GM18870 (cell line): ENCODE data around the gene LAMA5.
"Not testable (repeated sequence)": the region's sequence is repeated elsewhere in the genome, so short reads cannot be mapped to it uniquely, and the experiment has no call there.

Source experiments
- ATAC-seq: cut with Tn5 transposase; IDR thresholded peaks from one replicate; pipeline ENCODE4 v1.9.1; 2021; ENCODE audit warnings: moderate library complexity; ENCODE audit not compliant: unreplicated experiment

LAMA5 gene

DNA sequence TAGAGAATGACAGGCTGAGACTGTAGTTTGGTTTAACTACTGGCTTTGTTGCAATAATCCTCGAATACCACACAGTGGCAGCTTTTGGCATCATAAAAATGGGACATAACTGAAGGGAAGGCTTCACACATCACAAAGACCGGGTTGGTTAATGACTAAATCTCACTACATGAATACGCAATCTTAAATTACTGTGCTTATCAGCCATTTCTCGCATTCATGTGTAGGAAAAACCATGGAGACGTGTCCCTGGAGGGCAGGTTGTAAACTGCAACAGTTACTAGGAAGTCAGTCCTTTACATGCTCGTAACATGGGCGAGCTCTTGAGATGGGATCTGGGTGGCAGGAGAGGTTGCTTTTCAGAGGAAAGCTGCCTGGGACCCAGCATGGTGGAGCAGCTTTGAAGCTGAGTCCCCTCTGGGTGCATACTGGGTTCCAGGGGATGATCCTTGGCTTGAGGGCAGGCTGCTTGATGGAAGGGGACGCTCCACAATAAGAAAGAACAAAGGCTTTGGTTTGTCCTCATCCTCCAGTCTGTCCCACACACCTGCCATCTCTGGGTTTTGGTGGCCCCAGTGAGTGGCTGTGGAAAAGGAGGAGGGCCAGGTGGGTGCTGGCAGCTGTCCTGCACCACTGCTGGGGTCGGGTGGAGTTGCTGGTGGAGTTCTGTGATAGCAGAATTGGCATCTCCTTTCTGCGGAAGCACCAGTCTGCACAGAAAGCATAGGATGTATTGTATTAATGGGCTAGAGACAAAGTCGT, 21.9 kb upstream of the LAMA5 start:
- no peak for ATAC-seq

DNA sequence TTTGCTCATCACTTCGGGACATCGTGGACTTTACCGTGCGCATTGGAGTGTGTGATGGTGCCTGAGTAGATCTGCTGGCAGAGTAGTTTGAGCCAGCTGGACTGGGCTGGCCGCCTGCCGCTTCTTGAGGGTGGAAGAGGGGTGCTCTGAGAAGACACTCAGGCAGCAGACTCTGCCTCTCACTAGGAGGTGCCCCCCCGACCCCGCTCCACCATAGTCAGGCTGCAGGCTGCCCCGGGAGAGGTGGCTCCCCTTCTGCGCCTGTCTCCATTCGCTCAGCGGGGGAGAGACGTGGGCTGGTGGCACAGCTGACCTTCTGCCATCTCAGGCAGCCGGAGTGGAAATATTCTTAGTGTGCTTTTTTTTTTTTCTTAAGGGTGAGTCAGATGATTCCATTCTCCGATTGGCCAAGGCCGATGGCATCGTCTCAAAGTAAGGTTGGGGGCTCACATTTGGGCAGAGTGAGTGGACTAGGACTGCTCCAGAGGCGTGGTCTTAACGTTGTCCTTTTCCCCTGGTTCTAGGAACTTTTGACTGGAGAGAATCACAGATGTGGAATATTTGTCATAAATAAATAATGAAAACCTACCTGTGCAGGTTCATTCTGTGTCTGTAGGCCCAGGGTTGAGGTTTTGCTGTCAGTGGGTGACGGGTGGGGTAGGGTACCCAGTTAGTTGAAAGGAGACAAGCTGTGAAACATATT, 21.0 kb upstream of the LAMA5 start:
- no peak for ATAC-seq

DNA sequence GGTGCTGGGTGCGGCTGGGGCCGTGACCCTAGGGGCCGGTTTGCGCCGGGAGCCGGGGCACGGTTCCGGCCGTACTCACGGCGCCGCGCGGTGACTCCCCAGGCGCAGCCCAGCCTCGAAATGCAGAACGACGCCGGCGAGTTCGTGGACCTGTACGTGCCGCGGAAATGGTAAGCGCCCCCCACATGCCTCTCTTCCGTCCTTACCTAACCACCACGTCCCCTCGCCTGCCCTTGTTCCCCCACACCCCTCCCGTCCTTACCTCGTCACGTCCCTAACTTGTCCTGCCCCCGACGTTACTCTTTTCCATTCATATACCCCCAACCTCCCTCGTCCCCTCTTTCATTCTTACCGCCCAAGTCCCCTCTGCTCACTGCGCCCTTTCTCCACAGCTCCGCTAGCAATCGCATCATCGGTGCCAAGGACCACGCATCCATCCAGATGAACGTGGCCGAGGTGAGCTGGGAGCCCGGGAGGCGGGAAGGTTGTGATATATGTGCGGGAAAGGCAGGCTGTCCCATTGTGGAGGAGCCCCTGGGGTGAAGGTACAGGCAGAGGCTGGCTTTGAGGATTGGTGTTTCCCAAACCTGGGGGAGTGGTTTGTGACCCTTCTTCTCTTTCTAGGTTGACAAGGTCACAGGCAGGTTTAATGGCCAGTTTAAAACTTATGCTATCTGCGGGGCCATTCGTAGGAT, 20.3 kb upstream of the LAMA5 start:
- ATAC-seq: no peak

DNA sequence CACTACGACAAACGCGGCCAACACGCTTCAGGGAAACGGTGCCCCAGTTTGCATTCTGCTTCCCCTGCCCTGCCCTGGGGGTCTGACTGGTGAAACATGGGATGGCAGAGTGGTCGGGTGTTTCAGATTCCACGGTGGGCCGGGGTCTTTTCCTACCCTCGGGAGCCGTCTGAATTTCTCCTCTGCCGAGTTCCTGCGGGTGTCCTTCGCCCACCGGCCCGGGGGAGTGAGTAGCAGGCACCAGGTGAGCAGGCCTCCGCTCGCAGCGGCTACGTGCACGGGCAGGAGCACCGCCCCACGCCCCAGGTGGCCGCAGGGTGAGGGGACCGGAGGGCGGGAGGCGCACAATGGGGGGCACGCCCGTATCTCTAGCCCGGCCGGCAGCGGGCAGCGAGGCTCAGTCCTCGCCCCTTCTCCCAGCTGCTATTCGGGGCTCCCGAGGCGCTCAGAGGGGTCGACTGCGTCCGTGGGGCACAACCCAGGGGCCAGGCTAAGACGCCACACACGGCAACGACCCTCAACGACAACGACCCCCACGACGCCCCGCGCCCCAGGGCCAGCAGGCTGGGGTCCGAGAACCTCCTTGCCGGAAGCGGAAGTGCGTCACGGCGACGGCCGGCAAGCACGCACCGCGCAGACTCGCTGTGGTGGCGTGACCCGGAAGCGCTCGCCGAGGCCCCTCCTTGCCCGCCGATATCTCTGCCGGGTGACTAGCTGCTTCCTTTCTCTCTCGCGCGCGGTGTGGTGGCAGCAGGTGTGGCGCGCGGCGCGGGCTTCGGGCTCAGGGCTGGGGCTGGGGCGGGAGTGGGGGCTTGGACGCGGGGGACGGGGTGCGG, 19.5 kb upstream of the LAMA5 start, which contains the start of gene RPS21:
RPS21 (plus strand) TSS at position 721 of the 836 bp plus-strand sequence. CDS start 236 bp downstream, outside the sequence.
- peak; percentile 70 for ATAC-seq

DNA sequence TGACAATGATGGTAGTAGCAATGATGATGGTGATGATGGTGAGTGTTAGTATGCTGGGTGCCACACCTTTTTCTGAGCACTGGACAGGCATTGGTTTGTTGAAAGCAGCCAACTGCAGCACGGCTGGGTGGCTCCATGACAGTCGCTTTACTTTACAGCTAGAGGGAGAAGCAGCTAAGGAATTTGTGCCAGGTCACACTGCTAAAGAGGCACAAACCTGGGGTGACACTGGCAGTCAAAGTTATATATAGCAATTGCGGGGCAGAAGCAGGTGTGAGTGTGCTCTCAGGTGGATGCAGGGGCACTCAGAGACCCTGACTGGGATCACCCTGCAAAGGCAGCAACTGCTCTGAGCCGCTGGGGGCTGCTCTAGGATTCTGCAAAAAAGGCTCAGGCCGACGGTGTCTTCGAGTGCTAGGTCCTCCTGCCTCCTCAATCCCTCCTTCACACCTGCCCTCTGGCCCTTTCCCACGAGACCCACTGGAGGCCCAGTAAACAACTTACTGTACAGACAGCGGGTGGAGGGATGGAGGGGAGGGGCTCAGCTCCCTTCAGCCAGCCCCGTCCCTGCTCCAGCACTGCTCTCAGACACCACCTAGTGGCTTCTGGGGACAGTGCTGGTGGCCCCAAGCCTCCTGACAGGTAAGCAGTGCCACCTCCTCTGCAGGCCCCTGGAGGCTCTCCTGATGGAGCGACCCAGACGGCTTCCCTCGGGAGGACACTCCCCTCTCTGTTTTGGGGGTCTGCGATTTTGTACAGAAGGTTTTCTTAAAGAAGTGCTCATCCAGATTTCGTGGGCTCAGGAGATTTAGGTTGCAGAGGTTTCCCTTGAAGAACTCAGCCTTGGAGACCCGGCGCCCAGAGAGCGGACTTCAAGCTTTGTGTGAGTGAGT, 15.4 kb upstream of the LAMA5 start:
- ATAC-seq: no peak

DNA sequence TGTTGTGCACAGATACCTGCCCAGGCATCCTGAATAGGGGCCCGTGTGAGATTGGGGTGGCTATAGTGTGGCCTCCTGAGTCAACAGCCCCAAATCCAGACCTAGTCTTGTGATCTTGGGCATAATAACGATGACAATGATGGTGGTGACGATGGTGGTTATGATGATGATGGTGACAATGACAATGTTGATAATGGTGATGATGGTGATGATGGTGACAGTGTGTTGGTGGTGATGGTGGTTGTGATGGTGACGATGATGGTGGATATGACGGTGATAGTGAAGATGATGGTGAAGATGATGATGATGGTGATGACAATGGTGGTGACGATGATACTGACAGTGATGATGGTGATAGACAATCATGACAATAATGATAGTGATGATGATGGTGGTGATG, 14.7 kb upstream of the LAMA5 start:
- ATAC-seq: no peak

DNA sequence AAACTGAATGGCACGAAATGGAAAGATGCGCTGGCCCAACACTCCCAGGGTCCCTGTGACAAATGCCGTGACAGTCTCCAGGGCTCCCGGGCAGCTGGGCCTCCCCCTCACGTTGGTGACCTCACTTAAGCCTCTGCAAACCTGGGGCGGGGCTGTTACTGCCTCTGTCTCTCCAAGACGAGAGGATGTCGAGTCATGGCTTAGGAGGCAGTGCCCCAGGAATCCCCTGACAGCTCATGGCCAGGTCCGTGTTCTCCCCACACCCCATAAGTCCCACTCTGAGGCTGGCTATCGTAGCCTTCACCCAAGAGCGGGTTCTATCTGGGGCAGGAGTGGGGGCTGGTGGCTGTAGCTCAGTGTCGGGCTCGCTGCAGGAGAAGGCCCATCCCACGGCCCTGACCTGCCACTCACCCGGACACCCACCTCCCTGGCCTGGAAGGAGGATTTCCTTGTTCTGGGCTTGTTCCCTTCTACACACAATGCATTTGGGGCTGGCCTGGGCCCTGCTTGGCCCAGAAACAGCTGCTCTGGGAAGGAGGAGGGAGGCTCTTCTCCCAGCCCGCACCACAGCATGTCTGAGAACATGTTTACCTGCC, 14.2 kb upstream of the LAMA5 start:
- ATAC-seq: no peak

DNA sequence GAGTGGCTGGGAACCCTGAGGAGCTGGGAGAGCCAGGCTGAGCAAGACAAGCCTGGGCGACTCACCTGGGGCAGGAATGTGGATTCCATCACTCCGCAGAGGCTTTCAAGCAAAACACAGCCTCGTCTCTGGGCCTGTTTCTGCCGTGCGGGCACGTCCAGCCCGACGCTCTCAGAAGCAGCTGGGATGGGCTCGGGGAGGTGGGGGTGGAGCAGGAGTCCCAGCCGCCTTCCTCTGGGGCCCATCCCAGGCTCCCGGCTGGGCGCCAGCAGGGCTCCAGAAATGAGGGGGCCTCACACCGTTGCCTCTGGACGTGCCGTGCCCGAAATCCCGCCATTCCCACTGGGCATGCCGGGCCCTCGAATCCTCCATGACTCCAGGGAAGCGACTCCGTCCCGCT, 11.1 kb upstream of the LAMA5 start:
- ATAC-seq: no peak

DNA sequence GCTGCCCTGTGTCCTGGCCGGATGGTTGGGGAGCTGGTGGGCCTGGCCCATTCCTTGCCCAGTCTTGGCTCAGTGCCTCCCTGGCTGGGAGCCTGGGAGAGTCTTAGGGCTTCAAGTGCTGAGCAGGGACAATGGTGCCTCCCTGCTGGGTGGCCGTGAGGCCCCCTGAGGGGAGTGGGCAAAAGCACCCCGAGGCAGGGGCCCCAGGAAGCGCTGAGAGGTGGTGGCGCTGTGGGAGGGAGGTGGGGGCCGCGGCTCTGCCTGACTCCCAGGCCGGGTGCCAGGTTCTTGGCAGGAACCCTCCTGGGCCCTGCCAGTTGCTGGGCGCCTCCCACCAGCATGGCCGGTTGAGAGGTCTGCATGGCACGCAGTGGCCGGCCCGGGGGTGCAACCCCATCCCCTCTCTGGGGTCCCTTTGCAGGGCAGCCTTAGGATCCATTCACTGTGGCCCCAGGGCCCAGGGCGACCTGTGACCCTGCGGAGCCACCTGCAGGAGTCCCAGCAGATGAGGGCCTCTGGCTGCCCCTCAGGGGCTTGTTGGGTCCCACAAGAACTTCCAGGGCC, 10.6 kb upstream of the LAMA5 start:
- ATAC-seq: no peak

DNA sequence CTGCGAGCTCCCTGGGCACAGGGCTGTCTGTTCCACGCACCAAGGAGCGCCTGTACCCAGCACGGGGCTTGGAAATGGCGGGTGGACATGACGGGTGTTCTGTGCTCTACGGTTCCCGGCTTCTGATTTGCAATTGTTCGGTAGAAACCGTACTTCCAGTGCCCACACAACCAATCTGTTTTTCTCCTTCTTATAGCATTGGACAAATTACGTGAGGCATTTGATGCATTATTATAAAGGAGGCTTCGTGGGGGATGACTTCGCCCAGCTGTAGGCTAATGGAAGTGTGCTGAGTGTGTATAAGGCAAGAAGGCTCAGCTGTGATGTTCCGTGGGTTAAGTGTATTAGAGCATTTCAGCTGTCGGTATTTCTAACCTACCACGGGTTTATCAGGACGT, 10.0 kb upstream of the LAMA5 start:
- no peak for ATAC-seq

DNA sequence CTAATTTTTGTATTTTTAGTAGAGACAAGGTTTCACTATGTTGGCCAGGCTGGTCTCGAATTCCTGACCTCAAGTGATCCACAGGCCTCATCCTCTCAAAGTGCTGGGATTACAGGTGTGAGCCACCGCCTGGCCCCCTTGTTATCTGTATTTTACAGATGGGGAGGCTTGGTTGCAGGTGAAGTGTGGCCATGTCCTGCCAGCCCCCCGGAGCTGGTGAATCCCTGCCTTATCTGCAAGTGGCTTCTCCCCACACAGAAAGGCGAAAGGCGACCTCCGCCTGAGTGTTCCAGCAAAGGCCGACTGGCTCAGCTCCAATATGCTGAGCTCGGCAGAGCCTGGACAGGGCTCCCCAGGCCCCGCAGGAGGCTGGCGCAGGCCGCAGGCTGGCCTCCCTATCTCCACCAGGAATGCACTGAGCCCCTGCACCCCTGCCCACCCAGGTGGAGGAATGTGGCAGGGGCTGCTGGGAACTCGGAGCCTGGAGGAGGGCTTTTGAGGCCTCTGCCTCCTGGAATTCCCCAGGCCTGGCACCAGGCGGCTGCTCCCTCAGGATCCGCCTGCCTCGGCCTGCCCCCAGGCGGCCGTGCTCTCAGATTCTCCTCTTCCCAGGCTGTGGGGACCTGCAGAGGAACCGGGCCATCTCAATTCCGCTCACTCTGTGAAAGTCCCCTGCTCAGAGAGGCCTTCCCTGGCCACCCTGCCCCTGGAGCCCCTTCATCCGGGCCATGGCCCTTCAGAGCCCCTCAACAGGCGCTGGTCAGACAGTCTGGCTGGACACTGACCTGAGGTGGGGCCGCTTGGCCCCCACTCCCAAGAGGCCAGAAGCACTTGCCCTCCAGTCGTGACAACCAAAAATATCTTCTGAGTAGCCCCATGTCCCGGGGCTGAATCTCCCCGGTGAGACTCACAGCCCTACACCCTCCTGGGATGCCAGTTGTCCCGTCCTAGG, 9.3 kb upstream of the LAMA5 start:
- ATAC-seq: no peak

DNA sequence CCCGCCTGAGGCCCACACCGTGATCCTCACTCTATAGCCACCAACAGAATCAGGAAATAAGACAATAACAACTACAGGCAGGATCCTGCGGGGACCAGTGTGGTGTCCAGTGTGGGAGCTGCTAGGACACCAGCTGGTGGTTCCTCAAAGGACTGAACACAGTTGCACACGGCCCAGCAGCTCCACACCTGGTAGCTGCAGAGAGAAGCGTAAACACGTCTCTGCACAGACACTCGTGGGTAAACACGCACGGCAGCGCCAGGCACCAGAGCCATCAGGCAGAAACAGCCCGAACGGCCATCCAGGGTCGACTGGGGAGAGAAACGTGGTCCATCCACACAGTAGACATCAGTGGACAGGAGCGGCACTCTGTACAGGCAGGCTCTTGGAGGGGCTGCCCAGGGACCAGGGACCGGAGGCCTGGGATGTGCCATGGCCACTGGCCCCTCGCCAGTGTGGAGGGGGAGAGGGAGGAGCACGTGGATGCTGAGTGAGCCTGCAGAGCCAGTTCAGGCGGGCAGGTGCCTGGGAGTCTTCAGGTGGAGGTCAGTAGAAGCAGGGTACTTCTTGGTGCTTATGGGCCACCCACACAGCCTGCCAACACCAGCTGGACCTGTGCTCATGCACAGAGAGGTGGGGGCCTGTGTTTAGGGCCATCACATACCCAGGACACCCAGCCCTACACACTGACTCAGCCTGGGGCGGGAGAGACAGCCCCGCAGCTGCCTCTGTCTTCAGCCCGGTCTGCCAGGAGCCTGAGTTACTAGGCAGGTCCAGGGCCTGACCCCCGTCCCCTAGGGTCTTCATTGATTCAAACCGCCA, 7.4 kb upstream of the LAMA5 start:
- ATAC-seq: no peak

DNA sequence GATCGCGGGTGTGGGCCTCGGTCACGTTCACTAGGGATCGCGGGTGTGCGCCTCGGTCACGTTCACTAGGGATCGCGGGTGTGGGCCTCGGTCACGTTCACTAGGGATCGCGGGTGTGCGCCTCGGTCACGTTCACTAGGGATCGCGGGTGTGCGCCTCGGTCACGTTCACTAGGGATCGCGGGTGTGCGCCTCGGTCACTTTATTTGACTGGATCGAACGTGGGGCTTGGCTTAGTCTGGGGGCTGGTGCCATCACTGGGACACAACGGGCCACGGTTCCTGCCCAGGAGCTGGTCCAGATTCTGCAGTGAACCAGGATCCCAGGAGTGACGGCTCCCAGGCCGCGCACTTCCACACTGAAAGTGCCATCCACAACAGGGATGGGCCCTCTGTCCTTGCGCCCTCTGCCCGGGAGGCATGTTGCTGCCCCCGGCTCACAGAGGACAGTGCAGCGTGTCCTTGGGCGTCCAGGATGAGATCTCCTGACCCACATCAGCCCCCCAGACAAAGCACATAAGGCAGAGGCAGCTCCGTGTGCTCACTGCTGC, 6.6 kb upstream of the LAMA5 start:
- not testable (repeated sequence) for ATAC-seq

DNA sequence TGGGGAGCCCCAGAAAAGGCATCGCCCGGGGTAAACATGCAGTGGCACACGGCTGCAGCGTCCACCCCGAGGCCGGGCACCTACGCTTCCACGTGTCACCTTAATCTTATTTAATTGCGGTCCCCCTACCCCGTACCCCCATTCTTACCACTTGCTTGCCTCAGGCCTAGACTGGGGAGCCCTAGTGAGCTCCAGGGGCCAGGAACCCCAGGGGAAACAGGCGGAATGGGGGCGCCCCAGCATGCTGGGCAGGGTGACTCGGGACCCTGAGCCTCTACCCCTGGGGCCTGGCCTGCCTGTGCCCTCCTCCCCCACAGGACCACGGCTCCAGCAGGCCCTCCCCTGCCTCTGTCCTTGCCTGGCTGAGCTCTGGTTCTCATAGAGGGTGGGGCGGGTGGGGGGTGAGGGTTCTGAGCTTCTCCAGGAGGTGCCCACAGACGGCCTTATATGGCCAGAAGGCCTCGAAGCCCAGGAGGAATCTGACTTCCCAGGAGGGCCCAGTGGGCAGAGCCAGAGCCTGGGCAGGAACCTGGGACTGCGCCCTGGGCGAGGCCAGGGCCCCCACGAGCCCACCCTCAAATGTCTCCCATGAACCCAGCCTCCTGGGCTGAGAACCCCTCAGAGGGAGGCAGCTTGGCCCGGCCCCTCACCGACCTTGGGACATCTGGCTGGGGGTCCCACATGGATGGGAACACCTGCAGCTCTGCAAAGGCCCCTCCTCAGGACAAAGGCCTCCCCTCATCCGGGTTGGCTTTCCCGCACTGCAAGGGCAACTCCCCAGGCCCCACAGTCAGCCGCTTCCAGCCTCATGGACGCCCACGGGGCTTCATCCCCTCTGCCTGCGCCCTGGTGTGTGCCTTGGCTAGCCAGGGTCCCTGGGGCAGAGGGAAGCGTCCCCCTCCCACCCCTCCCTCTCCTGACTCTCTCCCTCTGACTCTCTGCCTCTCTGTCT, 5.2 kb upstream of the LAMA5 start:
- ATAC-seq: no peak

DNA sequence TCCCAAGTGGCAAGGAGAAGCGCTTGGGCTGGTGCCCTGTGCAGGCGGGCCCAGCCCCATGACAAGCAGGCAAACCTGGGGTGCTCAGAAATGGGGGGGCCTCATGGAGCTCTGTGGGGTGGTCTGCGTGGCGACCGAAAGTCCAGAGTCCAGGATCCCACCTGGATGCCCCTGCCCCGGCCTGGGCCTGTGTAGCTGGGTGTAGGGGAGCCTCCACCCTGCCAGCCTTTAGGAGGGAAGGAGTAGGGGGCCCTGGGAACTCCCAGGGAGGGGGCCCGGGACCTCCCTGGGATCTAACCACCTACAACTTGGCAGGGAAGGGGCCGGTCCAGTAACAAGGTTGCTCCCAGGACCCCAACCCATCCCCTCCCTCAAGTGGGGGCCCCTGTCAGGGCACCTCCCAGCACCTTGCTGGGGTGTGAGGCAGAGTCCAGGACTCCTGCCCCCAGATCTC, 4.5 kb upstream of the LAMA5 start:
- no peak for ATAC-seq
